Measurements from ENCODE around the gene PALD1.

DNA sequence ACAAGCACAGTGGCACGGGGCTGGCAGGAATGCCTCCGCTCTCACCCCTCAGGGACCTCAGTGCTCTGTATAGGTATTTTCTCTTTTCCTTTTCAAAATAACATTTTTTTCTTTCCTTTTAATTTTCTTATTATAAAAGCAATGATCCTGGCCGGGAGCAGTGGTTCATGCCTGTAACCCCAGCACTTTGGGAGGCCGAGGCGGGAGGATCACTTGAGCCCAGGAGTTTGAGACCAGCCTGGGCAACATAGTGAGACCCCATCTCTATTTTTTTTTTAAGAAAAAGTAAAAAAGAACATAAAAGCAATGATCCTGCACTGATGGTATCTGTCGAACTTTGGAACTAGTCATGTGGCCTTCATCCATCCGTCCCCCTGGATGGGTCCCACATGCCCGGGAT lies 120.8 kb downstream of the PALD1 start:
- TF ChIP-seq CTCF (IDR thresholded peaks at IDR 0.05) (no peak), POLR2A (IDR thresholded peaks at IDR 0.05) (no peak)

Data from upper lobe of left lung (tissue), 4 donors.